Liver (tissue), 9 donors: ENCODE data around the gene EVA1B. TPM values are rescaled to one million over a fixed set of nuclear protein-coding genes. Genes with fewer than 3 reads are reported as not detected.

Experiments used
- DNase-seq: peaks from one replicate; pipeline ENCODE4 v3.0.0-alpha.2; 2017; ENCODE audit warnings: low spot score
- H3K27ac ChIP-seq, 2 donors: one replicate each; pipeline ENCODE4 v1.7.0; 2013; ENCODE audit warnings: inconsistent platforms in 2 of 2, low read length in 2 of 2, control low read depth in 1 of 2, low read depth in 1 of 2, mild to moderate bottlenecking in 1 of 2
- H3K27me3 ChIP-seq, 4 donors: one replicate each; pipeline versions ENCODE4 v1.6.1 to v1.7.0; 2013; ENCODE audit warnings: low read length in 3 of 4, inconsistent platforms in 1 of 4, mild to moderate bottlenecking in 1 of 4, moderate library complexity in 1 of 4; ENCODE audit not compliant: control insufficient read depth in 4 of 4, insufficient read depth in 4 of 4
- H3K36me3 ChIP-seq, 4 donors: one replicate each; pipeline versions ENCODE4 v1.6.1 to v1.7.0; 2013; ENCODE audit warnings: low read length in 3 of 4, mild to moderate bottlenecking in 3 of 4, low read depth in 1 of 4, moderate library complexity in 1 of 4; ENCODE audit not compliant: control insufficient read depth in 4 of 4, insufficient read depth in 3 of 4
- H3K4me1 ChIP-seq, 4 donors: one replicate each; pipeline versions ENCODE4 v1.6.1 to v1.7.0; 2013; ENCODE audit warnings: low read length in 3 of 4, mild to moderate bottlenecking in 3 of 4, moderate library complexity in 1 of 4; ENCODE audit not compliant: control insufficient read depth in 4 of 4, insufficient read depth in 4 of 4
- H3K4me3 ChIP-seq, 3 donors: one replicate each; pipeline versions ENCODE4 v1.6.1 to v1.7.0; 2013; ENCODE audit warnings: low read length in 3 of 3, control low read depth in 1 of 3, low read depth in 1 of 3, mild to moderate bottlenecking in 1 of 3
- H3K9ac ChIP-seq, 2 donors: one replicate each; pipeline ENCODE4 v1.7.0; 2013; ENCODE audit warnings: low read length in 2 of 2, mild to moderate bottlenecking in 2 of 2, moderate library complexity in 2 of 2, control low read depth in 1 of 2, low read depth in 1 of 2
- H3K9me3 ChIP-seq, 4 donors: one replicate each; pipeline versions ENCODE4 v1.6.1 to v1.7.0; 2013; ENCODE audit warnings: low read length in 3 of 4; ENCODE audit not compliant: control insufficient read depth in 4 of 4
- EGR1 ChIP-seq, 2 donors: IDR thresholded peaks; 2 replicates each; pipeline ENCODE4 v1.6.1; 2016 to 2018; ENCODE audit warnings: antibody characterized with exemption in 2 of 2, low read depth in 2 of 2
- FOXA1 ChIP-seq: IDR thresholded peaks from 2 replicates; pipeline ENCODE4 v1.6.1; 2016; ENCODE audit warnings: antibody characterized with exemption
- GABPA ChIP-seq, 2 donors: IDR thresholded peaks in 1 of 2; conservative IDR thresholded peaks in 1 of 2; 2 replicates each; pipeline ENCODE4 v1.6.1; 2016; ENCODE audit warnings: antibody characterized with exemption in 2 of 2, mild to moderate bottlenecking in 1 of 2, moderate library complexity in 1 of 2
- HNF4A ChIP-seq, 2 donors: conservative IDR thresholded peaks; 2 replicates each; pipeline ENCODE4 v1.6.1; 2016; ENCODE audit warnings: antibody characterized with exemption in 2 of 2, mild to moderate bottlenecking in 2 of 2
- HNF4G ChIP-seq: IDR thresholded peaks from 2 replicates; pipeline ENCODE4 v1.6.1; 2016; ENCODE audit warnings: antibody characterized with exemption
- RAD21 ChIP-seq, 2 donors: IDR thresholded peaks; 2 replicates each; pipeline ENCODE4 v1.6.1; 2016; ENCODE audit warnings: antibody characterized with exemption in 2 of 2, mild to moderate bottlenecking in 2 of 2
- RXRA ChIP-seq, 2 donors: IDR thresholded peaks; 2 replicates each; pipeline ENCODE4 v1.6.1; 2017 to 2018; ENCODE audit warnings: antibody characterized with exemption in 2 of 2, mild to moderate bottlenecking in 1 of 2
- SP1 ChIP-seq: IDR thresholded peaks from 2 replicates; pipeline ENCODE4 v1.6.1; 2018; ENCODE audit warnings: antibody characterized with exemption, mild to moderate bottlenecking
- YY1 ChIP-seq: IDR thresholded peaks from 2 replicates; pipeline ENCODE4 v1.6.1; 2016; ENCODE audit warnings: antibody characterized with exemption, mild to moderate bottlenecking
- WGBS: extraction: QIAGEN DNeasy Blood & Tissue Kit; methylation state at CpG from one replicate; pipeline ENCODE4 v1.1.7; 2013; 5-methylcytosine and 5-hydroxymethylcytosine counted together
- polyA plus RNA-seq, 2 donors: library from polyadenylated mRNA; stranded (reverse) in 1 of 2; unstranded in 1 of 2; fragments of 200-250 nt in 1 of 2; fragments of >200 nt in 1 of 2; fragmentation: Nextera tagmentation in 1 of 2; extraction: Ambion mirVana in 1 of 2; gene quantifications; one replicate each; pipeline versions ENCODE4 v1.2.1 to v1.2.3, GENCODE V29; 2013 to 2015
- total RNA-seq, 2 donors: library from RNA; depleted of rRNA; stranded (reverse); fragments of >200 nt; gene quantifications; one replicate each; pipeline ENCODE4 v1.2.3, GENCODE V29; 2014
- TF ChIP-seq, protein P1 (sequence below): IDR thresholded peaks from 2 replicates; pipeline ENCODE4 v1.6.1; 2016; ENCODE audit warnings: antibody characterized with exemption
- TF ChIP-seq, protein P2 (sequence below): IDR thresholded peaks from 2 replicates; pipeline ENCODE4 v1.6.1; 2016; ENCODE audit warnings: antibody characterized with exemption
- TF ChIP-seq, protein P3 (sequence below): IDR thresholded peaks from 2 replicates; pipeline ENCODE4 v1.6.1; 2016; ENCODE audit warnings: antibody characterized with exemption
- TF ChIP-seq, protein P4 (sequence below): IDR thresholded peaks from 2 replicates; pipeline ENCODE4 v1.6.1; 2016; ENCODE audit warnings: antibody characterized with exemption, mild to moderate bottlenecking
- donor health status: healthy.
- donor health status: healthy.
- donor health status: healthy.
- donor health status: healthy.
- donor health status: healthy.

EVA1B gene
- total and polyA plus RNA-seq, 4 donors: 3.3 to 22.7 (median 8.4) TPM

DNA sequence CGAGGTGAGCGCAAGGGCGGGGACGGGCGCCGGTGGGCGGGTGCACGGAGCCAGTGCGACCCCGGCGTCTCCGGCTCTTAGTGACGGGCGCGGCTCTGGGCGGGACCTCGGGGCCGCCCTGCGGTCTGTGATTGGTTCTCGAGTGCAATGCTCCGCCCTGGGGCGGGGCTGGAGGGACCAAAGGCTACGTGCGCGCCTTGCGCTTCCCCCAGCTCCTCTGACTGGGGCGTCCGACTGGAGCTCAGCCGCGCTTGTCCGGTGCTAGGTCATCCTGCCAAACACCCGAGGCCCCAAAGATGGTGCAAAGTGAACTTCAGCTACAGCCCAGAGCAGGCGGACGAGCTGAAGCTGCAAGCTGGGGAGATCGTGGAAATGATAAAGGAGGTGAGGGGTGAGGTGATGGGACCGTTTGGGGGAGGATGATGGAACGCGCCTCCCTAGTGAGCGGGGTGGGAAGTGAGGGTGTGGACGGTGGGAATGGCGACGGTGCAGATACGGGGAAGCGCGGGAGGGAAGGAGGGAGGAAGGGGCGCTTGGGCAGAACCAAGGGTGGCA is 16.5 kb downstream of the EVA1B start:
- Histone ChIP-seq H3K36me3 (peaks cover 14 to 19% (median 17%) of the 10 kb centered on the region in 4 donors), H3K4me1 (peaks cover 3 to 15% (median 11%) of the 10 kb centered on the region in 4 donors), H3K27me3 (no peaks in the 10 kb centered on the region), H3K9me3 (no peaks in the 10 kb centered on the region), H3K4me3 (peak overlapping the region in 2 of 3 donors; percentile 50 to 62), H3K9ac (no peak overlapping the region), H3K27ac (peak overlapping the region in 1 of 2 donors; percentile 61)
- 3% methylated on average over 46 of the region's 46 CpGs for WGBS
- DNase-seq: peak; percentile 94
- TF ChIP-seq RXRA (IDR thresholded peaks at IDR 0.05) (no peak), EGR1 (IDR thresholded peaks at IDR 0.05; ENCODE audit: low read depth in 2 of 2) (no peak), HNF4A (conservative IDR thresholded peaks at IDR 0.05) (peak in 1 of 2 donors; percentile 7), RAD21 (IDR thresholded peaks at IDR 0.05) (peak in 1 of 2 donors; percentile 11), FOXA1 (no peak), SP1 (peak; percentile 39), YY1 (no peak)
- TF ChIP-seq, protein P1, sequence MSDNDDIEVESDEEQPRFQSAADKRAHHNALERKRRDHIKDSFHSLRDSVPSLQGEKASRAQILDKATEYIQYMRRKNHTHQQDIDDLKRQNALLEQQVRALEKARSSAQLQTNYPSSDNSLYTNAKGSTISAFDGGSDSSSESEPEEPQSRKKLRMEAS: no peak
- TF ChIP-seq, protein P2, sequence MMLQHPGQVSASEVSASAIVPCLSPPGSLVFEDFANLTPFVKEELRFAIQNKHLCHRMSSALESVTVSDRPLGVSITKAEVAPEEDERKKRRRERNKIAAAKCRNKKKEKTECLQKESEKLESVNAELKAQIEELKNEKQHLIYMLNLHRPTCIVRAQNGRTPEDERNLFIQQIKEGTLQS: no peak
- TF ChIP-seq, protein P3, sequence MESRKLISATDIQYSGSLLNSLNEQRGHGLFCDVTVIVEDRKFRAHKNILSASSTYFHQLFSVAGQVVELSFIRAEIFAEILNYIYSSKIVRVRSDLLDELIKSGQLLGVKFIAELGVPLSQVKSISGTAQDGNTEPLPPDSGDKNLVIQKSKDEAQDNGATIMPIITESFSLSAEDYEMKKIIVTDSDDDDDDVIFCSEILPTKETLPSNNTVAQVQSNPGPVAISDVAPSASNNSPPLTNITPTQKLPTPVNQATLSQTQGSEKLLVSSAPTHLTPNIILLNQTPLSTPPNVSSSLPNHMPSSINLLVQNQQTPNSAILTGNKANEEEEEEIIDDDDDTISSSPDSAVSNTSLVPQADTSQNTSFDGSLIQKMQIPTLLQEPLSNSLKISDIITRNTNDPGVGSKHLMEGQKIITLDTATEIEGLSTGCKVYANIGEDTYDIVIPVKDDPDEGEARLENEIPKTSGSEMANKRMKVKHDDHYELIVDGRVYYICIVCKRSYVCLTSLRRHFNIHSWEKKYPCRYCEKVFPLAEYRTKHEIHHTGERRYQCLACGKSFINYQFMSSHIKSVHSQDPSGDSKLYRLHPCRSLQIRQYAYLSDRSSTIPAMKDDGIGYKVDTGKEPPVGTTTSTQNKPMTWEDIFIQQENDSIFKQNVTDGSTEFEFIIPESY: no peak

DNA sequence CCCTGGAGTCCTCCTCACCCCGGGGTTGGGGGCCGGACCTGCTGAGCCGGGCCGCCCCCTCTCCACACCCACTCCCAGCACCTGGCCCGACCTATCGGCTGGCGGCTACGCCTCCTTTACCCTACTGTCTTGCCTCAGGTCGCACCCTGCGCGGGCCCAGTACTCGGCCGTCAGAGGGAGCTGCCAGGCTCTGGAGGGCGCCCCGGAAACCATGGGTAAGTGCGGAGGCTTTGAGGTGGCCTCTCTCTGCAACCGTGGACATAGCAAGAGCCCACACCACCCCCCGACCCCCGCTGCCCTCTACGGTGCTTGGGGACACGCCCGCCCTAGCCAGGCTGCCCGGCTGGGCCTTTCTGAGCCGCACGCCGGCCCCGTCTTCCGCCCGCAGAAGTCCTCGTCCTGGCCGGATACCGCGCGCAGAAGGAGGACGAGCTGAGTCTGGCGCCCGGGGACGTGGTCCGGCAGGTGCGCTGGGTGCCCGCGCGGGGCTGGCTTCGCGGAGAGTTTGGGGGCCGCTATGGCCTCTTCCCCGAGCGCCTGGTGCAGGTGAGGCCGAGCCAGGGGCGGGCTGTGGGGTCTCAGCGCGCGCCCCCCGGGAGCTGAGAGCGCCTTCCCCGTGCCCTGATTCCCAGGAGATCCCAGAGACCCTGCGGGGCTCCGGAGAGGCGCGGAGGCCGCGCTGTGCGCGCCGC is 17.1 kb downstream of the EVA1B start, which contains the start of gene SH3D21:
Gene SH3D21, plus strand, starts transcription at position 159 of the 692 bp plus-strand sequence. Its CDS starts 53 bp downstream, at position 212.
- TF ChIP-seq RAD21 (IDR thresholded peaks at IDR 0.05): peak in 1 of 2 donors; percentile 21
- no peak for TF ChIP-seq HNF4G
- TF ChIP-seq HNF4A (conservative IDR thresholded peaks at IDR 0.05): no peak
- Histone ChIP-seq H3K4me1 (peaks cover 3 to 15% (median 11%) of the 10 kb centered on the region in 4 donors), H3K9ac (peak within 1 kb of the TSS in 1 of 2 donors; percentile 16), H3K27me3 (no peaks in the 10 kb centered on the region), H3K9me3 (no peaks in the 10 kb centered on the region), H3K27ac (peak within 1 kb of the TSS; percentile 40 to 61), H3K4me3 (peak within 1 kb of the TSS in 2 of 3 donors; percentile 50 to 62), H3K36me3 (peaks cover 15 to 25% (median 23%) of the 10 kb centered on the region in 4 donors)
- WGBS: 2% methylated on average over 65 of the region's 65 CpGs
- peak; percentile 56 for DNase-seq

DNA sequence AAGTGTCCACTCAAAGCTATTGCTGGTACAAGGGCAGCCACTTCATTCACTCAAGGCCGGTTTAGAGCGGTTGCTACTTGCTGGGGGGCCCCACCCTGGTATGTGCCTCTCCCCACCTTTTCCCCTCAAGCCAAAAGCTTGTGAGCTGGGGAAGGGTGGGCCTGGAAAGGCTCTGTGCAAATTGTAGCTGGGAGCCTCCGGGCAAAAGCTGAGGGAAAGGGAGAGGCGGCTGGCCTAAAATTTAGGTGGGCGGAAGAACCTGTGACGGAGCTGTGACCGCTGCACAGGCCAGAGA is 17.6 kb downstream of the EVA1B start:
- no peaks in the 10 kb centered on the region for H3K27me3 ChIP-seq
- H3K4me1 ChIP-seq: peaks cover 3 to 15% (median 11%) of the 10 kb centered on the region in 4 donors
- WGBS: 68% methylated on average over 7 of the region's 7 CpGs
- peak overlapping the region; percentile 40 to 61 for H3K27ac ChIP-seq
- no peak for DNase-seq
- peaks cover 17 to 30% (median 28%) of the 10 kb centered on the region in 4 donors for H3K36me3 ChIP-seq
- H3K9ac ChIP-seq: peak overlapping the region in 1 of 2 donors; percentile 16
- H3K4me3 ChIP-seq: no peak overlapping the region
- no peaks in the 10 kb centered on the region for H3K9me3 ChIP-seq
- TF ChIP-seq, protein P1: no peak
- no peak for TF ChIP-seq GABPA (IDR thresholded peaks at IDR 0.05 in 1 of 2, conservative IDR thresholded peaks at IDR 0.05 in 1 of 2)
- TF ChIP-seq, protein P3: no peak
- no peak for TF ChIP-seq EGR1 (IDR thresholded peaks at IDR 0.05; ENCODE audit: low read depth in 2 of 2)
- no peak for TF ChIP-seq FOXA1
- no peak for TF ChIP-seq SP1
- TF ChIP-seq YY1: no peak
- TF ChIP-seq, protein P4, sequence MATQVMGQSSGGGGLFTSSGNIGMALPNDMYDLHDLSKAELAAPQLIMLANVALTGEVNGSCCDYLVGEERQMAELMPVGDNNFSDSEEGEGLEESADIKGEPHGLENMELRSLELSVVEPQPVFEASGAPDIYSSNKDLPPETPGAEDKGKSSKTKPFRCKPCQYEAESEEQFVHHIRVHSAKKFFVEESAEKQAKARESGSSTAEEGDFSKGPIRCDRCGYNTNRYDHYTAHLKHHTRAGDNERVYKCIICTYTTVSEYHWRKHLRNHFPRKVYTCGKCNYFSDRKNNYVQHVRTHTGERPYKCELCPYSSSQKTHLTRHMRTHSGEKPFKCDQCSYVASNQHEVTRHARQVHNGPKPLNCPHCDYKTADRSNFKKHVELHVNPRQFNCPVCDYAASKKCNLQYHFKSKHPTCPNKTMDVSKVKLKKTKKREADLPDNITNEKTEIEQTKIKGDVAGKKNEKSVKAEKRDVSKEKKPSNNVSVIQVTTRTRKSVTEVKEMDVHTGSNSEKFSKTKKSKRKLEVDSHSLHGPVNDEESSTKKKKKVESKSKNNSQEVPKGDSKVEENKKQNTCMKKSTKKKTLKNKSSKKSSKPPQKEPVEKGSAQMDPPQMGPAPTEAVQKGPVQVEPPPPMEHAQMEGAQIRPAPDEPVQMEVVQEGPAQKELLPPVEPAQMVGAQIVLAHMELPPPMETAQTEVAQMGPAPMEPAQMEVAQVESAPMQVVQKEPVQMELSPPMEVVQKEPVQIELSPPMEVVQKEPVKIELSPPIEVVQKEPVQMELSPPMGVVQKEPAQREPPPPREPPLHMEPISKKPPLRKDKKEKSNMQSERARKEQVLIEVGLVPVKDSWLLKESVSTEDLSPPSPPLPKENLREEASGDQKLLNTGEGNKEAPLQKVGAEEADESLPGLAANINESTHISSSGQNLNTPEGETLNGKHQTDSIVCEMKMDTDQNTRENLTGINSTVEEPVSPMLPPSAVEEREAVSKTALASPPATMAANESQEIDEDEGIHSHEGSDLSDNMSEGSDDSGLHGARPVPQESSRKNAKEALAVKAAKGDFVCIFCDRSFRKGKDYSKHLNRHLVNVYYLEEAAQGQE: no peak
- TF ChIP-seq RAD21 (IDR thresholded peaks at IDR 0.05): no peak
- no peak for TF ChIP-seq RXRA (IDR thresholded peaks at IDR 0.05)
- TF ChIP-seq, protein P2: no peak
- no peak for TF ChIP-seq HNF4A (conservative IDR thresholded peaks at IDR 0.05)
- no peak for TF ChIP-seq HNF4G
